Astrocyte of the cerebellum (primary cell): ENCODE measurements around the gene KICS2.

ENCODE experiments used
- DNase-seq: peaks from one replicate; pipeline ENCODE4 v3.0.0-alpha.2; 2011; ENCODE audit warnings: low read depth
- H3K4me3 ChIP-seq: 2 replicates; pipeline ENCODE4 v1.5.1; 2011; ENCODE audit warnings: mild to moderate bottlenecking, low read depth, low read length, moderate library complexity
- in situ Hi-C: cut with HindIII; loops from 2 replicates; pipeline ENCODE4 v1.10.0; 2017; ENCODE audit warnings: low sequenced_read_pairs
- TF ChIP-seq, protein P1 (sequence below): IDR thresholded peaks from 2 replicates; pipeline ENCODE4 v1.5.1; 2012; ENCODE audit warnings: low read length, low read depth, moderate library complexity, mild to moderate bottlenecking; ENCODE audit errors: missing control alignments

The KICS2 gene

DNA sequence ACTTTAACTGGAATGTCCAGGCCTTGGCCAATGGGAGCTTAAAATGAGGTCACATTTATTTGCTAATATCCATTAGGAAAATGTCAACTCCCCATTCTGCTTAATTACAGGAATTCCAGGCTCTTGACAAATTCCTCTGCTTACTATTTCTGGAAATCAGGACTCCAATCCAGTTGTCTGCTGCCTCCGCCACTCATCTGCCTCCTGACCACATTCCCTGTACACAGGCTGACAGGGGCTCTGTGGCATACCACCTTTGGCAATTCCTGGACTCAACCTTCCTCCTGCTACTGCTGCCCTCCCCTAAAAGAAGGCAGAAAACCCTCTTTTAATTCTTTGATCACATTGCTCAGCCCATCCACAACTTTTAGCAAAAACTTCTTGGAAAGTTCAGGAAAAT, 37.9 kb downstream of the KICS2 start:
- no peak overlapping the region for H3K4me3 ChIP-seq
- TF ChIP-seq, protein P1, sequence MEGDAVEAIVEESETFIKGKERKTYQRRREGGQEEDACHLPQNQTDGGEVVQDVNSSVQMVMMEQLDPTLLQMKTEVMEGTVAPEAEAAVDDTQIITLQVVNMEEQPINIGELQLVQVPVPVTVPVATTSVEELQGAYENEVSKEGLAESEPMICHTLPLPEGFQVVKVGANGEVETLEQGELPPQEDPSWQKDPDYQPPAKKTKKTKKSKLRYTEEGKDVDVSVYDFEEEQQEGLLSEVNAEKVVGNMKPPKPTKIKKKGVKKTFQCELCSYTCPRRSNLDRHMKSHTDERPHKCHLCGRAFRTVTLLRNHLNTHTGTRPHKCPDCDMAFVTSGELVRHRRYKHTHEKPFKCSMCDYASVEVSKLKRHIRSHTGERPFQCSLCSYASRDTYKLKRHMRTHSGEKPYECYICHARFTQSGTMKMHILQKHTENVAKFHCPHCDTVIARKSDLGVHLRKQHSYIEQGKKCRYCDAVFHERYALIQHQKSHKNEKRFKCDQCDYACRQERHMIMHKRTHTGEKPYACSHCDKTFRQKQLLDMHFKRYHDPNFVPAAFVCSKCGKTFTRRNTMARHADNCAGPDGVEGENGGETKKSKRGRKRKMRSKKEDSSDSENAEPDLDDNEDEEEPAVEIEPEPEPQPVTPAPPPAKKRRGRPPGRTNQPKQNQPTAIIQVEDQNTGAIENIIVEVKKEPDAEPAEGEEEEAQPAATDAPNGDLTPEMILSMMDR = no peak
- no peak for DNase-seq
- in situ Hi-C loops = loop anchor here (10.0 kb wide), 1 partner anchor 89 kb away; no protein-coding TSS in a partner anchor

DNA sequence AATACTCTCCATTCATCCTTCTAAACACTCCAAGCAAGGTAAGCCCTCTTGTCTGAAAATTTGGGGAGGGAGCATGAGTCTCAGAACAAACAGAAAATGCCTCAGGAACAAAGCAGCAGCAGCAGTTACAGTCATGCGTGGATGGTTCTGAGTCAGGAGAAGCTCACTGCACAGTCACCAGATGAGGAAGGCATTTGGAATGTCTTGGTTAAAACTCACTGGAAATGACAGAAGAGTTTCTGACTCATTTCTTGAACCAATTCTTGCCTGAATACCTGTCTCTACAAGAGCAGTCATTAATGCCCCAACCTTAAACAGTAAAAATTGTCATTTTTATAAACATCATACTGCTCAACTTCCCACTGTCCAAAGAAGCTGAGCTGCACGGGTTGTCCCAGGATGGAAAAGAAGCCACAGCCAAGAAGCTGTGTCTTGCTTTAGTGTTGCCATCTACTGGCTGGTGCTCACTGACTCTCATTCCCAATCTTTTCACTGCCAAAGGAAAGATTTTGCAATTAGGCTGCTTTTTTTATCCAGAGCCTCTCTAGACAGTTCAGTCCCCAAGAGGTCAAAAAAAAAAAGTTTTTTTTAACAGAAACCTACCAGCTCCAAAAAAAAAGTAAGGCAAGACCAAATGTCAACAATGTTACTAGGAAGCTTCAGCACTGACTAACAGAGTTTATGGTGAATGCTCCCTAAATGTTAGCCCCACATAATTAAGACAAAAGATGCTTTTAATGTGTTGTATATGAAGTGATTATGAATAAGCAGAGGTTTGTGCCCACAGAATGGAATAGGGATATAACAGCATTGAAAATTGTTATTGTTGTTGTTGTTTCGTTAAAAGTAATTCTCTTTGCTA, 40.4 kb downstream of the KICS2 start:
- TF ChIP-seq, protein P1 = peak; percentile 69
- in situ Hi-C loops = loop anchor here (10.0 kb wide), 1 partner anchor 87 kb away; no protein-coding TSS in a partner anchor
- peak; percentile 86 for DNase-seq
- H3K4me3 ChIP-seq = no peak overlapping the region

DNA sequence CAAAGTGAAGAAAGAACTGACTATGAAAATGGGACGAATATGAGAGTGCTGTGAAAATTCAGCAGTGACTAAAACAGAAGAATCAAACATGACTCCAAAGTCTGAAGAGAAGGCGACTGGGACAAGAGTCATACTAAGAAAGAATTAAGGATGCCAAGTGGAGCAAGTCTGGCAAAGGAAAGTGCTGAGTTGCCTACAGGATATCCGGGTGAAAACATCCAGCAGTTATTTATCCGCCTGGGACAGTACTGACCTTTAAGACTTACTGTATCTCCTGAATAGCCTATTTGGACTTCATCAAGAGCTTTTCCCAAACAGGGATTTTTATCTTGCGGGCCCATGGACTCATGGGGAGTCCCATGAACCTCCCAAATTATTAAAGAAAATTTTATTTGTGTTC, 41.1 kb downstream of the KICS2 start:
- in situ Hi-C loops = loop anchor here (10.0 kb wide), 1 partner anchor 86 kb away; no protein-coding TSS in a partner anchor
- H3K4me3 ChIP-seq = no peak overlapping the region
- no peak for DNase-seq

DNA sequence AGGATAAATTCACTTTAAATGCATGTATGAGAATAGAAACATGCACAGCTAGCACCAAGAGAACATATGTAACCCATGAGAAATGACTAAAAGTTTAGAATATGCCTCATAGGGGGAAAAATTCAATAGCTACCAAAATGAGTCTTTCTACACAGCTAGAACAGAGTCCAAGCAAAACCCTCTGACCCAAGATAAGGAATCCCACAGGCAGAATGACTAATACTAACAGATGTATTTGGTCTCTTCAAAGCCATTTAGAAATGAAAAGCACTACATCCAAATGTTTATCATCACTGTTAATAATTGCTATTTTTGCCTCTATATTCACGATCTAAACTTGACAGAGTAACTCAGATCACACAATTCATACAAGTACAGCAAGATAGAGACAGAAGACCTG, 44.0 kb downstream of the KICS2 start:
- in situ Hi-C loops = no loop called here

More for the DNA sequence above, 41.1 kb downstream of the KICS2 start:
- TF ChIP-seq, protein P1 = no peak

DNA sequence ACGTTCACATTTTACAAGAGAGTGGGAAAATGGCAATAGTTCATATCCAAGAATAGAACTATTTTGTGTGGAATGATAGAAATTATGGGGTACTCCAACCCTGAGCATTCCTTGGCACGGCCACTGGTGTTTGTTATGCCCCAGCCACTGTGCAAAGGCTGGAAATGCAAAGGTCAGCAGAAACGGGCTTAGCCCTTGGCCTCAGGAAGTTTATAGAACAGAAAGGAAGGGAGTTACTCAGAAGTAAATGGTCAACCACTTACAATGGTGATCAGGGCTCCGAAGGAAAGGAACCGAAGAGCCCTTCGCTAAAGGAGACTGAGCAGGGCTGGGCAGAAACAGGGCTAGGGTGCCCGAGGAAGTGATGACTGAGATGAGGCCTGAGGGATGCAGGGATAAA, 45.1 kb downstream of the KICS2 start:
- in situ Hi-C loops = no loop called here
- TF ChIP-seq, protein P1 = no peak

More for the DNA sequence above, 44.0 kb downstream of the KICS2 start:
- TF ChIP-seq, protein P1 = no peak
- H3K4me3 ChIP-seq = no peak overlapping the region
- DNase-seq = peak; percentile 38

DNA sequence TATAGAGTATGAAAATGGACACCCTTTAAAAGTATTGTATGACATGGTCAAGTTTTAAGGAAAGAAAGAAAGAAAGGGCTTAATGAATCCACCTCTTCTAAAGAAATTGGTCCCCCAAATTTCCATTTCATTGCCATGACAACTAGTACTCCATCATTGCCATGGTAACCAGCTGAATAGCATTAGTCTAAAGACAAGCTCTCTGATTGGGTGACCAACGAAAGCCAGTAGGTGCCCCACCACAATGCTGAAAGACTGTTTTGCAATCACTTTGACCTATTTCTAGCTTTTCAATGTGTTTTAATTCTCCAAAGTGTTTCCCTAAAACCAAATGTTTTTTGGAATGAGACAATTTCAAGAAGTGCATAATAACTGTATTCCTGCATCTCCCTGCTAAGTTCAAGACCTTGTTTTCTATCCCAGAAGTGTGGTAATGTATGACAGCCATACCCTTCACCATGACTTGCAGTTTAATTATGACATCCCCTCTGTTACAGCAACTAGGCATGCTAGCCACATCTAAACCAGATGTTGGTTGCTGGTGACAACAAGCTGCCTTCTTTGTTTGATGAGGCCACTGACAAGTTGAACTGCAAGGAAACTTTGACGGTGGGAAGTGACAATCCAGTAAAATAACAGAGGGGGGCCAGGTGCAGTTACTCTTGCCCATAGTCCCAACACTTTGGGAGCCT, 46.7 kb downstream of the KICS2 start:
- no peak overlapping the region for H3K4me3 ChIP-seq
- DNase-seq = no peak
- TF ChIP-seq, protein P1 = no peak
- in situ Hi-C loops = no loop called here

More for the DNA sequence above, 45.1 kb downstream of the KICS2 start:
- H3K4me3 ChIP-seq = no peak overlapping the region
- DNase-seq = no peak
